Measurements from ENCODE around the gene STAU1.
"Not testable (repeated sequence)": the region's sequence is repeated elsewhere in the genome, so short reads cannot be mapped to it uniquely, and the experiment has no call there.

The STAU1 gene

DNA sequence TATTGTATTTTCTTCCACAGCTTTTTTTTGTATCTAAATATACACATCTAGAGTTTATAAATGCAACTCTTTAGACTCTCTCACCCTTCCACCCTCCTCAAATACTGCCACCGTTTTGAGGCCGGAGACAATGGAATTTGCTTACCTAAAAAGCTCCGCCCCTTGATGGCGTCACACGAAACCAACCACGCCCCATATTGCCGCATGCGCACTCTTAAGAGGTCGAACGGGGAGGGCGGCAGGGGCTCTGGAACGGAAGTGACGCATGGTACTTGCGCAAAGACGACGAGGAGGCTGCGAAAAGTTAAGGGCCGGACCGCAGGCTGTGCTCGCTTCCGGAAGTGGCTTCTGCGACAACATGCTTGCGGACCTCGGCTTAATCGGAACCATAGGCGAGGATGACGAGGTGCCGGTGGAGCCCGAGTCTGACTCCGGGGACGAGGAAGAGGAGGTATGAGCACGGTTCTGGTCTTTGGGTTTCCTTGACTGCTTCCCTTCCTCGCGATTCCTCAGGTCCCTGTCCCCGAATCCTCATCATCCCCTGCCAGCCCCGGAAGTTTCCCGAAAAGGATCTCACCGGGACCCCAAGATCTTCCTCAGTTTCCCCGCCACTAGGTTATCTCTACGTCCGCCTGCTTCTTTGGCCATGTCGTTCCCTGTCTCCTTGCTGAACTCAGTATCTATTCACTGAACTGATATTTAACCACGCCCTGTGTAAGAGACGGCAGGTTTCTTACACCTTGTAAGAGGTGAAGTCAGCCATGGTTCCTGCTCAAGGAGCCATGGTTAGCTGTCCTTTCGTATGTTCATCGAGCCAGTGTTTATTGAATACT lies 31.2 kb upstream of the STAU1 start, which contains the start of gene DDX27:
DDX27 (plus strand) TSS at position 326 of the 833 bp plus-strand sequence; CDS start at position 359, 33 bp downstream.
- Histone ChIP-seq H3K4me3 (ENCODE audit: control insufficient read depth in 1 of 7, extremely low read depth in 1 of 7, insufficient read depth in 4 of 7, low read depth in 2 of 7, low read length in 6 of 7) (peak within 1 kb of the TSS; percentile 49 to 100 (median 95)), H3K36me3 (ENCODE audit: control insufficient read depth in 4 of 4, insufficient read depth in 4 of 4, low read length in 3 of 4) (peaks cover 13 to 27% (median 20%) of the 10 kb centered on the region in 4 experiments), H3K27ac (ENCODE audit: insufficient read depth in 1 of 2, low read depth in 1 of 2, low read length in 2 of 2, poor library complexity in 1 of 2, severe bottlenecking in 2 of 2) (peak within 1 kb of the TSS; percentile 93 to 94), H3K9me3 (ENCODE audit: control extremely low read depth in 1 of 5, control insufficient read depth in 4 of 5, insufficient read depth in 2 of 5, low read depth in 1 of 5, low read length in 4 of 5) (no peaks in the 10 kb centered on the region), H3K4me1 (ENCODE audit: control extremely low read depth in 1 of 4, control insufficient read depth in 4 of 4, insufficient read depth in 4 of 4, low read length in 3 of 4) (peaks cover 6 to 22% (median 19%) of the 10 kb centered on the region in 4 experiments), H3K27me3 (replicated peaks in 2 of 5; ENCODE audit: control insufficient read depth in 4 of 5, insufficient read depth in 5 of 5, low read length in 4 of 5) (no peaks in the 10 kb centered on the region)
- 0% methylated on average over 42 of the region's 46 CpGs for WGBS (ENCODE audit: insufficient coverage)
- CTCF ChIA-PET: interaction anchor here (0.6 to 9.4 kb wide), 2 partner anchors 9 to 84 kb away, joined by 3 to 104 read pairs; no protein-coding TSS in a partner anchor
- peak; percentile 99 for DNase-seq
- POLR2A ChIA-PET: interaction anchor here (0.7 to 0.8 kb wide), 3 partner anchors 31 to 644 kb away, joined by 3 to 5 read pairs (median 4); partner anchors contain the start of gene STAU1

DNA sequence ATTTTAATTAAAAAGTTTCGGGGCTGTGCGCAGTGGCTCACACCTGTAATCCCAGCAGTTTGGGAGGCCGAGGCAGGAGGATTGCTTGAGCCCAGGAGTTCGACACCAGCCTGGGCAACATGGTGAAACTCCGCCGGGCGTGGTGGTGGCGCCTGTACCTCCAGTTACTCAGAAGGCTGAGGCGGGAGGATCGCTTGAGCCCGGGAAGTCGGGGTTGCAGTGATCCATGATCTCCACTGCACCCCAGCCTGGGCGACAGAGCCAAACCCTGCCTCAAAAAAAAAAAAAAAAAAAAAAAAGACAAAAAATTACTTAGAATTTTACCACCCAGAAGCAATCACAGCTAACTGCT lies 30.6 kb upstream of the STAU1 start:
- 100% methylated on average over 4 of the region's 13 CpGs for WGBS (ENCODE audit: insufficient coverage)
- peak overlapping the region in 1 of 2 experiments; percentile 94 for H3K27ac ChIP-seq (ENCODE audit: insufficient read depth in 1 of 2, low read depth in 1 of 2, low read length in 2 of 2, poor library complexity in 1 of 2, severe bottlenecking in 2 of 2)
- H3K9me3 ChIP-seq (ENCODE audit: control extremely low read depth in 1 of 5, control insufficient read depth in 4 of 5, insufficient read depth in 2 of 5, low read depth in 1 of 5, low read length in 4 of 5); H3K27me3 ChIP-seq (replicated peaks in 2 of 5; ENCODE audit: control insufficient read depth in 4 of 5, insufficient read depth in 5 of 5, low read length in 4 of 5); DNase-seq: not testable (repeated sequence)
- ChIA-PET CTCF (interaction anchor here (9.4 kb wide), 1 partner anchor 83 kb away, joined by 104 read pairs; no protein-coding TSS in a partner anchor), POLR2A (interaction anchor here (0.7 kb wide), 2 partner anchors 107 to 644 kb away, joined by 3 to 5 read pairs; no protein-coding TSS in a partner anchor)
- peaks cover 9 to 21% (median 17%) of the 10 kb centered on the region in 4 experiments for H3K36me3 ChIP-seq (ENCODE audit: control insufficient read depth in 4 of 4, insufficient read depth in 4 of 4, low read length in 3 of 4)
- peak overlapping the region in 3 of 7 experiments; percentile 94 to 98 (median 96) for H3K4me3 ChIP-seq (ENCODE audit: control insufficient read depth in 1 of 7, extremely low read depth in 1 of 7, insufficient read depth in 4 of 7, low read depth in 2 of 7, low read length in 6 of 7)
- H3K4me1 ChIP-seq (ENCODE audit: control extremely low read depth in 1 of 4, control insufficient read depth in 4 of 4, insufficient read depth in 4 of 4, low read length in 3 of 4): peaks cover 6 to 22% (median 19%) of the 10 kb centered on the region in 4 experiments

DNA sequence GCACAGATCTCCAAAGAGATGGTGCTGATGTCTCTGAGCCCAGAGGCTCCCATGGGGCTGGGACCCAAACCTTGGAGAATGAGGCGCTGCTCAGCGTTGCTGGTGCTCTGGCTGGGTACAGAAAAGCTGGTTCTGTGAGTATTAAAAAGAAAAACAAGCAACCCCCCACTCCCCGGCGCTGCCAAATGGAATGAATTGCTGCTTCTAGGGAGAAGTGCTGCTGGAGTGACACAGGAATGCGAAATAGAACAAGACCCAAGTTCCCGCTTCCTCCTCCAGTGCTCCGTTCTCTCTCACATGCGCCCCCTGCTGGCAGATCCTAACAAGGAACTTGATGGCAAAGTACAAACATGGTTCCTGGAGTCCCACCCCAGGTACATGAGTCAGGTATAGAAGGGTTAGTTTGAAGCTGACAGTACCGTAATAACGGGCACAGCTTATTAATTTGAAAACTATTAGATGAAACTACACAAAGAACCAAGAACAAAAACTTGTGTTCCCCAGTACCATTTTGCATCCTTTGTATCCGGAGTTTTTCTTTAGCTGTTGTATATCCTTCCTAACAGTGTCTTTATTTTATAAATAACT lies 29.0 kb upstream of the STAU1 start:
- WGBS (ENCODE audit: insufficient coverage): 5% methylated on average over 4 of the region's 11 CpGs
- ChIA-PET POLR2A (interaction anchor here (0.8 to 0.9 kb wide), 2 partner anchors 38 to 84 kb away, joined by 3 to 6 read pairs; no protein-coding TSS in a partner anchor), CTCF (interaction anchor here (0.7 to 9.4 kb wide), 24 partner anchors 10 to 392 kb away, joined by 3 to 104 read pairs (median 4); no protein-coding TSS in a partner anchor)
- Histone ChIP-seq H3K27me3 (replicated peaks in 2 of 5; ENCODE audit: control insufficient read depth in 4 of 5, insufficient read depth in 5 of 5, low read length in 4 of 5) (no peaks in the 10 kb centered on the region), H3K27ac (ENCODE audit: insufficient read depth in 1 of 2, low read depth in 1 of 2, low read length in 2 of 2, poor library complexity in 1 of 2, severe bottlenecking in 2 of 2) (no peak overlapping the region), H3K4me1 (ENCODE audit: control extremely low read depth in 1 of 4, control insufficient read depth in 4 of 4, insufficient read depth in 4 of 4, low read length in 3 of 4) (peaks cover 6 to 22% (median 19%) of the 10 kb centered on the region in 4 experiments), H3K4me3 (ENCODE audit: control insufficient read depth in 1 of 7, extremely low read depth in 1 of 7, insufficient read depth in 4 of 7, low read depth in 2 of 7, low read length in 6 of 7) (peak overlapping the region in 4 of 7 experiments; percentile 20 to 58 (median 48)), H3K9me3 (ENCODE audit: control extremely low read depth in 1 of 5, control insufficient read depth in 4 of 5, insufficient read depth in 2 of 5, low read depth in 1 of 5, low read length in 4 of 5) (peaks cover 0 to under 1% (median 0%) of the 10 kb centered on the region in 5 experiments), H3K36me3 (ENCODE audit: control insufficient read depth in 4 of 4, insufficient read depth in 4 of 4, low read length in 3 of 4) (peaks cover 2 to 10% (median 7%) of the 10 kb centered on the region in 4 experiments)
- peak; percentile 86 to 90 (median 89) for DNase-seq

DNA sequence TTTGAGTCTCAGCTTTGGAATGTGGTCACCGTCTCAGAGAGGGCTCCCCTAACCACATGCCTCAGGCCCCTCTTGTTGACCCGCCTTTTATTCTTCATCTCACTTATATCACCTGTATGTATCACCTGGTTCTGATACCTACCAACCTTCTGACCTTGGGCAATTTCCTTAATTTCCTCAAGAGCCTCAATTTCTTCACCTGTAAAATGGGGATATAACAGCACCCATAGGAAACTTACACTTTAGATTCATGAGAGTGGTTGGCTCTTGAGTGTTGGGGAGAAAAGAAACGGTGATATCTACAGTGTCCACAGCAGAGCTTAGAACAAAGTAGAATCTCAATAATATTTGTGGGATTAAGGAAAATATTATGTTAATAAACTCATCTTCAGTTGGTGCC lies 27.1 kb upstream of the STAU1 start:
- ChIA-PET CTCF (interaction anchor here (1.1 to 9.4 kb wide), 5 partner anchors 10 to 86 kb away, joined by 3 to 104 read pairs (median 9); no protein-coding TSS in a partner anchor), POLR2A (no interaction called here)
- Histone ChIP-seq H3K4me1 (ENCODE audit: control extremely low read depth in 1 of 4, control insufficient read depth in 4 of 4, insufficient read depth in 4 of 4, low read length in 3 of 4) (peaks cover 6 to 18% (median 15%) of the 10 kb centered on the region in 4 experiments), H3K9me3 (ENCODE audit: control extremely low read depth in 1 of 5, control insufficient read depth in 4 of 5, insufficient read depth in 2 of 5, low read depth in 1 of 5, low read length in 4 of 5) (peaks cover 0 to 7% (median 3%) of the 10 kb centered on the region in 5 experiments), H3K27me3 (replicated peaks in 2 of 5; ENCODE audit: control insufficient read depth in 4 of 5, insufficient read depth in 5 of 5, low read length in 4 of 5) (no peaks in the 10 kb centered on the region), H3K4me3 (ENCODE audit: control insufficient read depth in 1 of 7, extremely low read depth in 1 of 7, insufficient read depth in 4 of 7, low read depth in 2 of 7, low read length in 6 of 7) (no peak overlapping the region), H3K27ac (ENCODE audit: insufficient read depth in 1 of 2, low read depth in 1 of 2, low read length in 2 of 2, poor library complexity in 1 of 2, severe bottlenecking in 2 of 2) (no peak overlapping the region), H3K36me3 (ENCODE audit: control insufficient read depth in 4 of 4, insufficient read depth in 4 of 4, low read length in 3 of 4) (no peaks in the 10 kb centered on the region)
- DNase-seq: no peak
- 94% methylated on average over 2 of the region's 3 CpGs for WGBS (ENCODE audit: insufficient coverage)

DNA sequence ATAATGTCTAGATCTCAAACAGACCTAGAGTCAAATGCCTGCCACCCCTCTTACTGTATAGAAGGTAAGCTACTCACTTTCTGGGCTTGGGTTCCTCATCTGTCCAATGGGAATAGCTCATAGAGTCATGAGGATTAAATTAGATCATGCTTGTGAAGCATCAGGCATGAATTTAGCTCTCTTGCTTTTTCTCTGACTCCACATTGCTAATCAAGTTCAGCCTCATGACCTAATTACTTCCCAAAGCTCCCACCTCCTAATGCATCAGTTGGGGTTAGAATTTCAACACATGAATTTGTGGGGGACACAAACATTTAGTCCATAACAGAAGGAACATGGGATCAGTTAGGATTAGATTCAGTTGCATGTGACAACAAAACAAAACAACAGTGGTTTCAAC lies 26.4 kb upstream of the STAU1 start:
- no peaks in the 10 kb centered on the region for H3K27me3 ChIP-seq (replicated peaks in 2 of 5; ENCODE audit: control insufficient read depth in 4 of 5, insufficient read depth in 5 of 5, low read length in 4 of 5)
- peaks cover 0 to 10% (median 4%) of the 10 kb centered on the region in 5 experiments for H3K9me3 ChIP-seq (ENCODE audit: control extremely low read depth in 1 of 5, control insufficient read depth in 4 of 5, insufficient read depth in 2 of 5, low read depth in 1 of 5, low read length in 4 of 5)
- peaks cover 0 to 11% (median 8%) of the 10 kb centered on the region in 4 experiments for H3K4me1 ChIP-seq (ENCODE audit: control extremely low read depth in 1 of 4, control insufficient read depth in 4 of 4, insufficient read depth in 4 of 4, low read length in 3 of 4)
- no peak overlapping the region for H3K4me3 ChIP-seq (ENCODE audit: control insufficient read depth in 1 of 7, extremely low read depth in 1 of 7, insufficient read depth in 4 of 7, low read depth in 2 of 7, low read length in 6 of 7)
- POLR2A ChIA-PET: no interaction called here
- DNase-seq: no peak
- no peaks in the 10 kb centered on the region for H3K36me3 ChIP-seq (ENCODE audit: control insufficient read depth in 4 of 4, insufficient read depth in 4 of 4, low read length in 3 of 4)
- CTCF ChIA-PET: interaction anchor here (1.1 to 9.4 kb wide), 3 partner anchors 34 to 85 kb away, joined by 3 to 104 read pairs (median 21); no protein-coding TSS in a partner anchor
- H3K27ac ChIP-seq (ENCODE audit: insufficient read depth in 1 of 2, low read depth in 1 of 2, low read length in 2 of 2, poor library complexity in 1 of 2, severe bottlenecking in 2 of 2): no peak overlapping the region

DNA sequence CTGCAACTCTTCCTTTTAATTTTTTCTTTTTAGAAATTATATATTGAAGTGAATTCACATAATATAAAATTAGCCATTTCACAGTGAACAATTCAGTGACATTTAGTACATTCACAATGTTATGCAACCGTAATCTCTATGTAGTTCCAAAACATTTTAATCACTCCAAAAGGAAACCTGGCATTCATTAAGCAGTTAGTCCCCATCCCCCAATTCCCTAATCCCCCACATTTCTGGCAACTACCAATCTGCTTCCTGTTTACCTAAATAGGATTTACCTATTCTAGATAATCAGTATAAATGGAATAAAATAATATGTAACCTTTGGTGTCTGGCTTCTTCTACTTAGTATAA lies 22.6 kb upstream of the STAU1 start:
- Histone ChIP-seq H3K27me3 (replicated peaks in 2 of 5; ENCODE audit: control insufficient read depth in 4 of 5, insufficient read depth in 5 of 5, low read length in 4 of 5) (no peaks in the 10 kb centered on the region), H3K27ac (ENCODE audit: insufficient read depth in 1 of 2, low read depth in 1 of 2, low read length in 2 of 2, poor library complexity in 1 of 2, severe bottlenecking in 2 of 2) (no peak overlapping the region), H3K4me1 (ENCODE audit: control extremely low read depth in 1 of 4, control insufficient read depth in 4 of 4, insufficient read depth in 4 of 4, low read length in 3 of 4) (no peaks in the 10 kb centered on the region), H3K36me3 (ENCODE audit: control insufficient read depth in 4 of 4, insufficient read depth in 4 of 4, low read length in 3 of 4) (no peaks in the 10 kb centered on the region), H3K9me3 (ENCODE audit: control extremely low read depth in 1 of 5, control insufficient read depth in 4 of 5, insufficient read depth in 2 of 5, low read depth in 1 of 5, low read length in 4 of 5) (peaks cover 0 to 10% (median 4%) of the 10 kb centered on the region in 5 experiments), H3K4me3 (ENCODE audit: control insufficient read depth in 1 of 7, extremely low read depth in 1 of 7, insufficient read depth in 4 of 7, low read depth in 2 of 7, low read length in 6 of 7) (no peak overlapping the region)
- WGBS (ENCODE audit: insufficient coverage): 100% methylated on average over 1 of the region's 1 CpG
- ChIA-PET CTCF (interaction anchor here (1.2 kb wide), 1 partner anchor 78 kb away, joined by 4 read pairs; no protein-coding TSS in a partner anchor), POLR2A (no interaction called here)
- no peak for DNase-seq
